Upper lobe of right lung (tissue), 1 donor: Measurements from ENCODE around the gene RASSF5. TPM values are rescaled to one million over a fixed set of nuclear protein-coding genes. Genes with fewer than 3 reads are reported as not detected.

Experiments used
- ATAC-seq: fragments of 200-7000 bp; cut with Tn5 transposase; one replicate; pipeline ENCODE4 v1.9.1; 2020; ENCODE audit warnings: mild to moderate bottlenecking, moderate library complexity
- DNase-seq: peaks from one replicate; pipeline ENCODE4 v3.0.0-alpha.2; 2020
- H3K27ac ChIP-seq: fragments of 200-600 bp; one replicate; pipeline ENCODE4 v1.8.0; 2022
- H3K27me3 ChIP-seq: fragments of 200-600 bp; one replicate; pipeline ENCODE4 v1.8.0; 2022; ENCODE audit warnings: mild to moderate bottlenecking
- H3K36me3 ChIP-seq: fragments of 200-600 bp; one replicate; pipeline ENCODE4 v1.8.0; 2022
- H3K4me1 ChIP-seq: fragments of 200-600 bp; one replicate; pipeline ENCODE4 v1.8.0; 2022
- H3K4me3 ChIP-seq: fragments of 200-600 bp; one replicate; pipeline ENCODE4 v1.8.0; 2022; ENCODE audit warnings: mild to moderate bottlenecking
- H3K9me3 ChIP-seq: fragments of 200-600 bp; one replicate; pipeline ENCODE4 v1.8.0; 2022
- CTCF ChIP-seq: fragments of 200-600 bp; IDR thresholded peaks from one replicate; pipeline ENCODE4 v1.8.0; 2022; ENCODE audit warnings: antibody characterized with exemption
- intact Hi-C: fragments of 100-400 bp; cut with DNase I; formaldehyde crosslinking; loops from one replicate; pipeline ENCODE4 v1.11.0; 2022
- total RNA-seq: library from RNA; stranded (reverse); fragmentation: NEBNext Ultra II Directional; extraction: Animal tissue kit (Norgen Biotek cat#: 25700); gene quantifications from one replicate; pipeline ENCODE4 v1.2.1, GENCODE V29; 2021
- donor health status: DM: no; HTN: yes; CAD: no; lungs with severe emphysema.

RASSF5 gene
- total RNA-seq, 1 donor from 2014 or later: 37.6 TPM

DNA sequence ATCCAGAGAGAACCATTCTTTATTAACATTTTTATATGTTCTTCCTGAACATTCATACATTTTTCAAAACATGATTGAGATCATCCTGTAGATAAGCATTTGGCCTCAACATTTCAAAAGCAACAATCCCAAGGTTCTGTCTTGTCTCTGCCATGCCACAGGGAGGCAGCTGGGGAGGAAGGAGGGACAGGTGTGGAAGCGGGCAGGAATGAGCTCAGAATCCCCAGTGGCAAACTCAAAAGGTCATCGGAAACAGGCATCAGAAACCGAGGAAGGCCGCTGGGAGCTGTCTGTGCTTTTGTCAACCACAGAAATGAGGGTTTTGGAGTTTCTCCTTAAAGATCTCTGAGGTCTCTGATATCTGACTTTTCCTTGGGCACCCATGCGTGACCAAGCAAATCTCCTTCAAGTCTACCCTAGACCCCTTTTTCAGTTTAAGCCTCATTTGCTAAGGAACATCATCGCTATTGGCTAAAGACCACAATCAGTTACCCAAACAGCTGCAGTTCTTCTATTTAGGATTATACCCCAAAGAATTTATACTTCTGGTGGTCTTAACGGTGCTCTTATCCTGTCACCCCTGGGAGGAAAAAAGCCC is 34.0 kb downstream of the RASSF5 start:
- Histone ChIP-seq H3K27me3 (no peaks in the 10 kb centered on the region), H3K4me3 (no peak overlapping the region), H3K9me3 (no peaks in the 10 kb centered on the region), H3K27ac (peak overlapping the region; percentile 78), H3K36me3 (no peaks in the 10 kb centered on the region), H3K4me1 (peaks cover 21% of the 10 kb centered on the region)
- intact Hi-C loops: no loop called here
- ATAC-seq: no peak
- TF ChIP-seq CTCF: no peak
- no peak for DNase-seq

DNA sequence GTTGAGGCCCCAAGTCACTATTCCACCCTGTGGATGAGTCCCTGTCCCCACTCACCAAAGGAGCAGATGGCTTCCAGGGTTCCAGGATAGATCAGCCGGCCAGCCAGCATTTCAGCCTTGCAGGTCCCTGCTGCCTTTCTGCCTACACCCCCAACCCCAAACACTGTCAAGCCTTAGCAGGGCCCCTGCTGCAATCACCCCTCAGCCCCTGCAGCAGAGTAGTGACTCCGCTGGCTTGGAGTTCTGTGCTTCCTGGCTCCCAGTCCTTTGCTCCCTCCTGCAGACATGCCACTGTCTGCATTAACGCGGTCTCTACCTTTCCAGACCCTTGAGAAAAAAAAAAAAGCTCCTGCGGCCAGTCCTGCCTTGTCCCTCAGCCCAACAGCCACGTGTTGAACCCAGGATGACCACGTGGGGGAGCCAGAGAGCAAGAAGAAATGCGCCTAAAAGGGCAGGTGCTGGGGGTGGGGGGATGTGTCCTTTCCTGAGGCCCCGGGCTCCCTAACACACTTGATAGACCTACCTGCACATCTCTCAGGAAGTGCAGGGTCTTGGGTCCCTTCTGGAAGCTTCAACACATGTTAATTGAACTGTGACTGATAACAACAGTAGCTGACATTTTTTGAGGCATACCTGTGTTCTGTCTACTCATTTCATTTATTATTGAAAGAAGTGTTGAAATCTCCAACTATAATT is 37.4 kb downstream of the RASSF5 start:
- Histone ChIP-seq H3K9me3 (no peaks in the 10 kb centered on the region), H3K4me3 (no peak overlapping the region), H3K27me3 (no peaks in the 10 kb centered on the region), H3K4me1 (peaks cover 12% of the 10 kb centered on the region), H3K27ac (no peak overlapping the region), H3K36me3 (no peaks in the 10 kb centered on the region)
- peak; percentile 85 for DNase-seq
- peak; percentile 91 for TF ChIP-seq CTCF
- peak; percentile 85 for ATAC-seq
- intact Hi-C loops: loop anchor here (5.0 kb wide), 1 partner anchor 38 kb away; no protein-coding TSS in a partner anchor

DNA sequence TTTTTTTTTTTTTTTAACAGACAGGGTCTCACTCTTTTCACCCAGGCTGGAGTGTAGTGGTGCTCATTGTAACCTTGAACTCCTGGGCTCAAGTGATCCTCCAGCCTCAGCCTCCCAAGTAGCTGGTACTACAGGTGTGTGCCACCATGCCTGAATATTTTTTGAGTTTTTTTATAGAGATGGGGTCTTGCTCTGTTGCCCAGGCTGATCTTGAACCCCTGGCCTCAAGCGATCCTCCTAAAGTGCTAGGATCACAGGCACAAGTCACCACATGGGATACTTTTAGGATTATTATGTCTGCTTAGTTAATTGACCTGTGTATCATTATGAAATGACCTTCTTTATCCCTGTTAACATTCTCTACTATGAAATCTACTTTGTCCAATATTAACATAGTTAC is 38.0 kb downstream of the RASSF5 start:
- Histone ChIP-seq H3K27ac (no peak overlapping the region), H3K4me1 (peaks cover 6% of the 10 kb centered on the region), H3K4me3 (no peak overlapping the region), H3K27me3 (no peaks in the 10 kb centered on the region), H3K9me3 (no peaks in the 10 kb centered on the region), H3K36me3 (no peaks in the 10 kb centered on the region)
- ATAC-seq (no peak), DNase-seq (no peak)
- no peak for TF ChIP-seq CTCF
- intact Hi-C loops: loop anchor here (5.0 kb wide), 1 partner anchor 37 kb away; no protein-coding TSS in a partner anchor

DNA sequence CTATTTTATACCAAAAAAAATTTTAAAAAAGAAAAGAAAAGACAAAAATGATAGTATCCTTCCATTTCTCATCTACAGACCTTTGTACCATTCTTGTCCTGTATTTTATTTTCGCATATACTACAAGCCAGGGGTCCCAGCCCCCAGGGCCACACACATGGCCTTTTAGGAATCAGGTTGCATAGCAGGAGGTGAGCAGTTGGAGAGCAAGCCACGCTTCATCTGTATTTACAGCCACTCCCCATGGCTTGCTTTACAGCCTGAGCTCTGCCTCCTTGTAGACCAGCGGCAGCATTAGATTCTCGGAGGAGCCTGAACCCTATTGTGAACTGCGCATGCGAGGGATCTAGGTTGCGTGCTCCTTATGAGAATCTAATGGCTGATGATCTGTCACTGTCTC is 39.8 kb downstream of the RASSF5 start:
- Histone ChIP-seq H3K27me3 (no peaks in the 10 kb centered on the region), H3K9me3 (no peaks in the 10 kb centered on the region), H3K36me3 (no peaks in the 10 kb centered on the region), H3K4me1 (peaks cover 3% of the 10 kb centered on the region), H3K4me3 (no peak overlapping the region), H3K27ac (no peak overlapping the region)
- TF ChIP-seq CTCF: no peak
- ATAC-seq (no peak), DNase-seq (no peak)
- intact Hi-C loops: loop anchor here (5.0 kb wide), 1 partner anchor 35 kb away; no protein-coding TSS in a partner anchor

DNA sequence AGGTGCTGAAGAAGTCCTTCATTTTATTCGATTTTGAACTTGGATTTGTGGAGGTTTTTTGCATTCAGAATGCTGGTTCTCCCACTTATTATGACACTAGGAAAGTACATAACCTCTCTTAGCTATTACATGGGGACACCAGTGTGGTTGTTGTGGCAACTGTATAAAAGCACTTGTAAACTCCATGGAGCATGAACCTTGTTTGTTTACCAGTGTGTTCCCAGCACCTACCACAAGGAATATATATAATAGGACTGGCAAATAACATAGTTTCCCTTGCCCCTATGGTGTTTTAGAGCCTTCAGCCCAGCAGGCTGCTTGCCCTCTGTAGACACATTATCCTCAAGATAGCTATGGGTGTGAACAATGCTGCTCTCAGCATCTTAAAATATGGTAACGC is 43.1 kb downstream of the RASSF5 start:
- no peak for ATAC-seq

More for the DNA sequence above, 43.1 kb downstream of the RASSF5 start:
- Histone ChIP-seq H3K4me3 (no peak overlapping the region), H3K9me3 (no peaks in the 10 kb centered on the region), H3K27me3 (no peaks in the 10 kb centered on the region), H3K36me3 (no peaks in the 10 kb centered on the region), H3K4me1 (peaks cover 18% of the 10 kb centered on the region), H3K27ac (no peak overlapping the region)
- no peak for TF ChIP-seq CTCF
- intact Hi-C loops: no loop called here
- no peak for DNase-seq
